DND-41 (cell line): ENCODE measurements around the gene RHPN2.
"Not testable (repeated sequence)": the region's sequence is repeated elsewhere in the genome, so short reads cannot be mapped to it uniquely, and the experiment has no call there.

Experiments
- EZH2 ChIP-seq: IDR thresholded peaks from 3 replicates; pipeline ENCODE4 v1.6.1; 2012; ENCODE audit warnings: borderline replicate concordance, low read depth, mild to moderate bottlenecking, moderate library complexity, low read length, inconsistent platforms; ENCODE audit not compliant: severe bottlenecking
- TF ChIP-seq, protein P1 (sequence below): IDR thresholded peaks from 2 replicates; pipeline ENCODE4 v1.5.1; 2012; ENCODE audit warnings: borderline replicate concordance, low read length, moderate library complexity, mild to moderate bottlenecking; ENCODE audit not compliant: poor library complexity, severe bottlenecking; ENCODE audit errors: extremely low read depth

GRCh38 chr19:32977813-32978212, 86.9 kb downstream of the RHPN2 start:
- TF ChIP-seq, protein P1, sequence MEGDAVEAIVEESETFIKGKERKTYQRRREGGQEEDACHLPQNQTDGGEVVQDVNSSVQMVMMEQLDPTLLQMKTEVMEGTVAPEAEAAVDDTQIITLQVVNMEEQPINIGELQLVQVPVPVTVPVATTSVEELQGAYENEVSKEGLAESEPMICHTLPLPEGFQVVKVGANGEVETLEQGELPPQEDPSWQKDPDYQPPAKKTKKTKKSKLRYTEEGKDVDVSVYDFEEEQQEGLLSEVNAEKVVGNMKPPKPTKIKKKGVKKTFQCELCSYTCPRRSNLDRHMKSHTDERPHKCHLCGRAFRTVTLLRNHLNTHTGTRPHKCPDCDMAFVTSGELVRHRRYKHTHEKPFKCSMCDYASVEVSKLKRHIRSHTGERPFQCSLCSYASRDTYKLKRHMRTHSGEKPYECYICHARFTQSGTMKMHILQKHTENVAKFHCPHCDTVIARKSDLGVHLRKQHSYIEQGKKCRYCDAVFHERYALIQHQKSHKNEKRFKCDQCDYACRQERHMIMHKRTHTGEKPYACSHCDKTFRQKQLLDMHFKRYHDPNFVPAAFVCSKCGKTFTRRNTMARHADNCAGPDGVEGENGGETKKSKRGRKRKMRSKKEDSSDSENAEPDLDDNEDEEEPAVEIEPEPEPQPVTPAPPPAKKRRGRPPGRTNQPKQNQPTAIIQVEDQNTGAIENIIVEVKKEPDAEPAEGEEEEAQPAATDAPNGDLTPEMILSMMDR: not testable (repeated sequence)
- TF ChIP-seq EZH2: not testable (repeated sequence)
